SK-N-SH treated with all-trans-retinoic acid at 6 μM for 48 hours (cell line): ENCODE results near the gene NCOA6.

ENCODE experiments used
- ATAC-seq: fragments of 200-7000 bp; cut with Tn5 transposase; 3 replicates; pipeline ENCODE4 v1.9.1; 2020; ENCODE audit warnings: mild to moderate bottlenecking, moderate library complexity
- ARNTL ChIP-seq: fragments of 450-650 bp; formaldehyde crosslinking; IDR thresholded peaks from 2 replicates; pipeline ENCODE4 v1.5.0; 2020; ENCODE audit warnings: low read depth, mild to moderate bottlenecking, moderate library complexity, borderline replicate concordance
- BACH2 ChIP-seq: fragments of 250-450 bp; sonication (Bioruptor Pico); IDR thresholded peaks from 2 replicates; pipeline ENCODE4 v1.9.0; 2021; ENCODE audit warnings: mild to moderate bottlenecking, borderline replicate concordance
- CREB5 ChIP-seq: fragments of 250-450 bp; sonication (Bioruptor Pico); IDR thresholded peaks from 2 replicates; pipeline ENCODE4 v1.5.1; 2020; ENCODE audit warnings: low read depth, mild to moderate bottlenecking, moderate library complexity
- CSDC2 ChIP-seq: fragments of 250-450 bp; sonication (Bioruptor Pico); IDR thresholded peaks from 2 replicates; pipeline ENCODE4 v1.5.0; 2020; ENCODE audit warnings: mild to moderate bottlenecking, moderate library complexity
- CSRNP3 ChIP-seq: fragments of 250-450 bp; sonication (Bioruptor Pico); IDR thresholded peaks from 2 replicates; pipeline ENCODE4 v1.5.1; 2021; ENCODE audit warnings: mild to moderate bottlenecking, moderate library complexity
- ESRRG ChIP-seq: fragments of 250-450 bp; sonication (Bioruptor Pico); IDR thresholded peaks from 2 replicates; pipeline ENCODE4 v1.6.1; 2021; ENCODE audit warnings: mild to moderate bottlenecking
- GLIS3 ChIP-seq: fragments of 250-450 bp; sonication (Bioruptor Pico); IDR thresholded peaks from 2 replicates; pipeline ENCODE4 v1.5.0; 2020; ENCODE audit warnings: mild to moderate bottlenecking, moderate library complexity
- ISL1 ChIP-seq: fragments of 250-450 bp; sonication (Bioruptor Pico); IDR thresholded peaks from 2 replicates; pipeline ENCODE4 v2.1.2; 2022; ENCODE audit warnings: mild to moderate bottlenecking, moderate library complexity
- OSR1 ChIP-seq: fragments of 250-450 bp; sonication (Bioruptor Pico); IDR thresholded peaks from 2 replicates; pipeline ENCODE4 v1.8.0; 2022; ENCODE audit warnings: moderate library complexity, mild to moderate bottlenecking, inconsistent platforms
- PATZ1 ChIP-seq: fragments of 250-450 bp; sonication (Bioruptor Pico); IDR thresholded peaks from 2 replicates; pipeline ENCODE4 v1.8.0; 2020; ENCODE audit warnings: mild to moderate bottlenecking, moderate library complexity, borderline replicate concordance
- POU6F1 ChIP-seq: fragments of 250-450 bp; sonication (Bioruptor Pico); IDR thresholded peaks from 2 replicates; pipeline ENCODE4 v1.8.0; 2021; ENCODE audit warnings: low read depth, mild to moderate bottlenecking, moderate library complexity, borderline replicate concordance
- PPARA ChIP-seq: fragments of 250-450 bp; sonication (Bioruptor Pico); IDR thresholded peaks from 2 replicates; pipeline ENCODE4 v1.5.0; 2020; ENCODE audit warnings: mild to moderate bottlenecking, borderline replicate concordance
- RARB ChIP-seq: fragments of 250-450 bp; sonication (Bioruptor Pico); IDR thresholded peaks from 2 replicates; pipeline ENCODE4 v1.8.0; 2021; ENCODE audit warnings: mild to moderate bottlenecking, moderate library complexity
- SNAI2 ChIP-seq: fragments of 250-450 bp; sonication (Bioruptor Pico); IDR thresholded peaks from 2 replicates; pipeline ENCODE4 v1.5.0; 2020; ENCODE audit warnings: mild to moderate bottlenecking, moderate library complexity
- TCF4 ChIP-seq: fragments of 250-450 bp; sonication (Bioruptor Pico); IDR thresholded peaks from 2 replicates; pipeline ENCODE4 v1.8.0; 2021; ENCODE audit warnings: mild to moderate bottlenecking, moderate library complexity, borderline replicate concordance
- TOX ChIP-seq: fragments of 250-450 bp; sonication (Bioruptor Pico); IDR thresholded peaks from 2 replicates; pipeline ENCODE4 v1.8.0; 2021; ENCODE audit warnings: mild to moderate bottlenecking, moderate library complexity, borderline replicate concordance
- TSHZ2 ChIP-seq: fragments of 250-450 bp; sonication (Bioruptor Pico); IDR thresholded peaks from 2 replicates; pipeline ENCODE4 v1.5.0; 2020; ENCODE audit warnings: mild to moderate bottlenecking, moderate library complexity
- ZC3H10 ChIP-seq: fragments of 250-450 bp; sonication (Bioruptor Pico); IDR thresholded peaks from 2 replicates; pipeline ENCODE4 v1.5.1; 2021; ENCODE audit warnings: mild to moderate bottlenecking, moderate library complexity
- ZFP3 ChIP-seq: fragments of 250-450 bp; sonication (Bioruptor Pico); IDR thresholded peaks from 2 replicates; pipeline ENCODE4 v1.5.0; 2020; ENCODE audit warnings: mild to moderate bottlenecking, moderate library complexity
- ZFP30 ChIP-seq: fragments of 450-650 bp; formaldehyde crosslinking; IDR thresholded peaks from 2 replicates; pipeline ENCODE4 v1.5.0; 2022; ENCODE audit warnings: mild to moderate bottlenecking, moderate library complexity
- ZNF70 ChIP-seq: fragments of 450-650 bp; formaldehyde crosslinking; IDR thresholded peaks from 2 replicates; pipeline ENCODE4 v1.5.0; 2020; ENCODE audit warnings: mild to moderate bottlenecking, moderate library complexity
- ZNF8 ChIP-seq: fragments of 450-650 bp; formaldehyde crosslinking; IDR thresholded peaks from 2 replicates; pipeline ENCODE4 v1.5.0; 2020; ENCODE audit warnings: mild to moderate bottlenecking, moderate library complexity

Gene NCOA6

GRCh38 chr20:34703424-34704176, 121.9 kb downstream of the NCOA6 start:
- ATAC-seq: peak; percentile 31
- TF ChIP-seq ARNTL (CRISPR knock-in tag) (no peak), ZFP30 (no peak), SNAI2 (CRISPR knock-in tag) (0 out of 2 replicates have a peak, but pooled peaks have one; percentile 33)

GRCh38 chr20:34703061-34703423, 122.4 kb downstream of the NCOA6 start:
- no peak for TF ChIP-seq CSRNP3
- TF ChIP-seq ZNF8 (CRISPR knock-in tag): no peak
- TF ChIP-seq ZFP30: no peak
- TF ChIP-seq TSHZ2 (CRISPR knock-in tag): no peak
- TF ChIP-seq TCF4 (CRISPR knock-in tag): no peak
- TF ChIP-seq ZNF70 (CRISPR knock-in tag): no peak
- no peak for TF ChIP-seq ESRRG (CRISPR knock-in tag)
- TF ChIP-seq ZFP3: no peak
- no peak for TF ChIP-seq SNAI2 (CRISPR knock-in tag)
- TF ChIP-seq GLIS3 (CRISPR knock-in tag): no peak
- no peak for TF ChIP-seq BACH2 (CRISPR knock-in tag)
- no peak for TF ChIP-seq RARB
- no peak for TF ChIP-seq CREB5 (CRISPR knock-in tag)
- TF ChIP-seq CSDC2: no peak
- TF ChIP-seq ZC3H10 (CRISPR knock-in tag): no peak
- no peak for TF ChIP-seq ARNTL (CRISPR knock-in tag)
- no peak for TF ChIP-seq POU6F1 (CRISPR knock-in tag)
- TF ChIP-seq, all 23 proteins: peak for 0
- no peak for ATAC-seq

- no peak for ATAC-seq
- TF ChIP-seq ZFP3 (no peak), ZFP30 (no peak), GLIS3 (CRISPR knock-in tag) (no peak), CREB5 (CRISPR knock-in tag) (no peak), PPARA (no peak), TCF4 (CRISPR knock-in tag) (no peak), ISL1 (CRISPR knock-in tag) (no peak), ZNF8 (CRISPR knock-in tag) (no peak), ARNTL (CRISPR knock-in tag) (no peak), PATZ1 (no peak), ZNF70 (CRISPR knock-in tag) (no peak), ZC3H10 (CRISPR knock-in tag) (no peak), TOX (CRISPR knock-in tag) (no peak), POU6F1 (CRISPR knock-in tag) (no peak), ESRRG (CRISPR knock-in tag) (no peak), SNAI2 (CRISPR knock-in tag) (no peak), OSR1 (CRISPR knock-in tag) (no peak)
These were observed 123.9 kb downstream of the NCOA6 start for GRCh38 chr20:34701405-34702085.
